Measurements from ENCODE around the gene PNKD. TPM values are rescaled to one million over a fixed set of nuclear protein-coding genes. Genes with fewer than 3 reads are reported as not detected.
A peak's percentile ranks its signal among the peaks of the same experiment; 100 is the strongest.

Gene PNKD
- total RNA-seq, 1 donor: 53.3 TPM

GRCh38 chr2:218367415-218368149 is 97.3 kb downstream of the PNKD start:
- peak; percentile 32 to 93 (median 93) for DNase-seq (ENCODE audit: low read depth in 2 of 3, low spot score in 2 of 3)

- no peak for DNase-seq (ENCODE audit: low read depth in 2 of 3, low spot score in 2 of 3)
Measured at GRCh38 chr2:218368150-218368528, 97.8 kb downstream of the PNKD start.

DNA sequence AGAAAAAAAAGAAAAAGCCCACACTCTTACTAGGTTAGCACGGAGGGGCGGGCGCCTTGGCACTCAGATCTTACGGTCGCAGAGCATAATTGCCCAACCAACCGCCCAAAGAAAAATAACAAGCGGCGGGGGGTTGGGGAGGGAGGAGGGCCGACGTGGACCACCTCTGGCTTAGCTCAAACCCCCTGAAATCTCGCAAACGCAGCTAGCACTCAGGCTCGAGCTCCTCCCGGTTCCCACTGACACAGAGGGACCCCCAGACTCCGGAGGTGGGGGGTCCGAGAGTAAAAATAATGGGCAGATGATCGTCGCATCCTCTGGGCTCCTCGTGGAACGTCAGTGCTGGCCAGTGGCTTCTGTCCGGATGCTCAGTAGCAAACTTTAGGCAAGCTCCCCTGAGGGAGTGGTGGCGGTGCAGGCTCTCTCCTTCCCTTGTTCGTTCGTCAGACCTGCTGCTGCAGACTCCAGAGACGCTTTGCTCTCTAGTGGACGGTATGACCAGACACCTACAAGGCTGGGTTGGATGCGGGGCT is 98.4 kb downstream of the PNKD start:
- DNase-seq (ENCODE audit: low read depth in 2 of 3, low spot score in 2 of 3): peak in 2 of 3 donors; percentile 24 to 52

DNA sequence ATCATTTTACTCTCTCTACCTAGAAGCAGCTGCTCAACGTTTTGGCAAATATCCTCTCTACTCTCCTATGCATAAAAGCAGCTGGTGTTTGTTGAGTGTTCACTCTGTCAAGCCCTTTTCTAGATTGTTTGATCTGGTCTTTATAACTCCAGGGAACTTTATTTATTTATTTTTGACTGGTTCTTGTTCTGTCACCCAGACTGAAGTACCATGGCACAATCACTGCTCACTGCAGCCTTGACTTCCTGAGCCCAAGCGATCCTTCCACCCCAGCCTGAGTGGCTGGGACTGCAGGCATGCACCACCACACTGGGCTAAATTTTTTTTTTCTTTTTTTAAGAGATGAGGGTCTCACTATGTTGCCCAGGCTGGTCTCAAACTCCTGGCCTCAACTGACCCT is 99.0 kb downstream of the PNKD start:
- DNase-seq (ENCODE audit: low read depth in 2 of 3, low spot score in 2 of 3): no peak

DNA sequence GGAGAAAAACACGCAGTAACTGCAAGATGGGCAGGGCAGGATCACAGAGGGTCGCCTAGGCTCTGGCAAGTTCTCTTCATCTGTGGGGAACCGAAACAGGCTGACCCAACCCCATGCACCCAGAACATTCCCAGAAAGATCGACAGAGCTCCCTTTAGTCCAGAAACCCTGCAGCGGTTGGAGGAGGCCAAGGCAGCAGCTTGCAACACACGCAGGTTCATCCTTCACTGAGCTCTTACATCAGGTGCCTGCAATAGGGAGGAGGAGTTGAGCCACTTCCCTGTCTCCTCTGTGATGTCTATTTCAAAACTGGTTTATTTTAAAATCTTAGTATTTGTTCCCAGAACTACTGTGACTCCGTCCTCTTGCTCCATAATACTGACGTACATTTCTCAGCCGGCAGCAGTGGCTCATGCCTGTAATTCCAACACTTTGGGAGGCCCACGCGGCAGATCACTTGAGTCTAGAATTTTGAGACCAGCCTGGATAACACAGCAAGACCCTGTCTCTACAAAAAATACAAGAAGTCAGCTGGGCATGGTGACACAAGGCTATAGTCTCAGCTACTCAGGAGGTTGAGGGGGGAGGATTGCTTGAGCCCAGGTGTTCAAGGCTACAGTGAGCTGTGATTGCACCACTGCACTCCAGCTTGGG is 100.2 kb downstream of the PNKD start:
- no peak for DNase-seq (ENCODE audit: low read depth in 2 of 3, low spot score in 2 of 3)

- DNase-seq (ENCODE audit: low read depth in 2 of 3, low spot score in 2 of 3): no peak
Measured at GRCh38 chr2:218371983-218372350, 101.6 kb downstream of the PNKD start.

DNA sequence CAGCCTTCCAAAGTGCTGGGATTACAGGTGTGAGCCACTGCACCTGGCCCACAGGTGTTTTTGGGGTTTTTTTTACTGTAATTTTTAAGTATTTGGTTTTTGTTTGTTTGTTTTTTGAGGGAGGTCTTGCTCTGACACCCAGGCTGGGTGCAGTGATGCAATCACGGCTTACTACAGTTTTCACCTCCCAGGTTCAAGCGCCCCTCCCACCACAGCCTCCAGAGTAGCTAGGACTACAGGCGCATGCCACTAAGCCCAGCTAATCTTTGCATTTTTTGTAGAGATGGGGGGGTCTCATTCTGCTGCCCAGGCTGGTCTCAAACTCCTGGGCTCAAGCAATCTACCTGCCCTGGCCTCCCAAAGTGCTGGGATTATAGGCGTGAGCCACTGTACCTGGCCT is 104.5 kb downstream of the PNKD start:
- DNase-seq (ENCODE audit: low read depth in 2 of 3, low spot score in 2 of 3): no peak

- no peak for DNase-seq (ENCODE audit: low read depth in 2 of 3, low spot score in 2 of 3)
Measured at GRCh38 chr2:218375212-218375611, 104.9 kb downstream of the PNKD start.

DNA sequence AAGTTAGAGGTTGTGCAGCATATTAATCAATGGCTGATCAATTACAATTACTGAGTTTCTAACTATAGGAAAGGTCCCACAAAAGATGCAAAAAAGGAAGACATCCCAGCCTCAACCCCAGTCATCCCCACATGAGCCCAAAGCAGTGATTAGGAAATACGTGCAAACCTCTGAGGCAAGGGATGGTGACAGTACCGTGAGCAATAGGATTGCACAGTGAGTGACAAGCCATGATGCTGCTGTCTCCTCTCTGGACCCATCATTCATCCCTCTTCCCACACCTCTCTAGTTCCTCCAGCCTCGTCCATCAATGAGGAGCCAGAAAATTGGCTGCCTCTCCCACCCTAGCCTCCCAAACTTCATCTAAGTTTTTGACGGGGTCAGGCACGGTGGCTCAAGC is 107.7 kb downstream of the PNKD start:
- no peak for DNase-seq (ENCODE audit: low read depth in 2 of 3, low spot score in 2 of 3)

- no peak for DNase-seq (ENCODE audit: low read depth in 2 of 3, low spot score in 2 of 3)
Measured at GRCh38 chr2:218381916-218382366, 111.6 kb downstream of the PNKD start, which contains the start of gene SLC11A1. Gene SLC11A1, plus strand, starts transcription at chr2:218382273. Its CDS starts 96 bp downstream, at chr2:218382369.

- no peak for DNase-seq (ENCODE audit: low read depth in 2 of 3, low spot score in 2 of 3)
Measured at GRCh38 chr2:218382785-218383184, 112.5 kb downstream of the PNKD start.

GRCh38 chr2:218383892-218384519 is 113.7 kb downstream of the PNKD start:
- no peak for DNase-seq (ENCODE audit: low read depth in 2 of 3, low spot score in 2 of 3)

GRCh38 chr2:218384975-218385374 is 114.7 kb downstream of the PNKD start:
- DNase-seq (ENCODE audit: low read depth in 2 of 3, low spot score in 2 of 3): no peak

DNA sequence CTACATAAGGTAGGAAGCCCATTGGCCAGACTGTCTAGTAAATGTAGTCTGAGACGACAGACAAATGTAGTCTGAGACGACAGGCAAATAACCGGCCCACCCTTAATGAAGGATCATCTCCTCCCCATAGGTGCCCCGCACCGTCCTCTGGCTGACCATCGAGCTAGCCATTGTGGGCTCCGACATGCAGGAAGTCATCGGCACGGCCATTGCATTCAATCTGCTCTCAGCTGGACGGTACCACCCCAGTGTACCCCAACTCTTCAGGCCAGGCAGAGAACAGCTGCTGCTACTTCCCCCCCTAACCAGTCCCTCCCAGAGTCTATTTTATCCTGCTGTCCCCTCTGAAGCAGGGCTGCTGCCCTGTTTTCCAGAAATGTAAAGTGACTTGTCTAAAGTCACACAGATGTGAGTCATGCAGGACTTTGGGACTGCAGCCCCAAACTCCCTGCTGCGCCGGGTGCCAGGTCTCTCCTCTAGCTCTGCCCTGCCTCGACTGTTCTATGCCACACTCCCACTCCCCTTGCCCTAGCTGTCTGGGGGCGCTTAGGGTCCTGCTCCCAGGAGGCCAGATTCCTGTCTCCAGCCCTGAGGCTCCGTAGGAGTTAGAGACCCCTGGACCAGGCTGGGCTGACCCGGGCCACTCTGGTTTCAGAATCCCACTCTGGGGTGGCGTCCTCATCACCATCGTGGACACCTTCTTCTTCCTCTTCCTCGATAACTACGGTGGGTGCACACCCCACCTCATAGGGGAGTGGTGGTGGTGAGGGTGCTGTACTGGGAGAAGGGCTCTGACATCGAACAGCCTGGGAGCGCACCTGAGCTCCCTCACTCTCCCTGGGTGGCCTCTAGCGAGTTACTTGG is 116.4 kb downstream of the PNKD start:
- DNase-seq (ENCODE audit: low read depth in 2 of 3, low spot score in 2 of 3): no peak

GRCh38 chr2:218387369-218388194 is 117.3 kb downstream of the PNKD start:
- peak in 1 of 3 donors; percentile 86 for DNase-seq (ENCODE audit: low read depth in 2 of 3, low spot score in 2 of 3)

GRCh38 chr2:218389333-218390150 is 119.2 kb downstream of the PNKD start:
- DNase-seq (ENCODE audit: low read depth in 2 of 3, low spot score in 2 of 3): no peak

DNA sequence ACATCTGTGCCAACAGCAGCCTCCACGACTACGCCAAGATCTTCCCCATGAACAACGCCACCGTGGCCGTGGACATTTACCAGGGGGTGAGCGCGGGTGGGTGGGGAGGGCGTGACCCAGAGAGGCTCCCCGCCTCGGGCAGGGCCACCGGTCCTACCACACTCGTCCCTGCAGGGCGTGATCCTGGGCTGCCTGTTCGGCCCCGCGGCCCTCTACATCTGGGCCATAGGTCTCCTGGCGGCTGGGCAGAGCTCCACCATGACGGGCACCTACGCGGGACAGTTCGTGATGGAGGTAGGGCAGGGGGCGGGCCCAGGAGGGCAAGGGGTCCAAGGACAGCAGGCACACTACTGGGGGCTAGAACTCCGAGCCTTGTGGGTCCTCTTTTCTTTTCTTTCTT is 120.9 kb downstream of the PNKD start:
- no peak for DNase-seq (ENCODE audit: low read depth in 2 of 3, low spot score in 2 of 3)

GRCh38 chr2:218392459-218392858 is 122.1 kb downstream of the PNKD start:
- DNase-seq (ENCODE audit: low read depth in 2 of 3, low spot score in 2 of 3): no peak
